ENCODE data around the gene ETS1.

DNA sequence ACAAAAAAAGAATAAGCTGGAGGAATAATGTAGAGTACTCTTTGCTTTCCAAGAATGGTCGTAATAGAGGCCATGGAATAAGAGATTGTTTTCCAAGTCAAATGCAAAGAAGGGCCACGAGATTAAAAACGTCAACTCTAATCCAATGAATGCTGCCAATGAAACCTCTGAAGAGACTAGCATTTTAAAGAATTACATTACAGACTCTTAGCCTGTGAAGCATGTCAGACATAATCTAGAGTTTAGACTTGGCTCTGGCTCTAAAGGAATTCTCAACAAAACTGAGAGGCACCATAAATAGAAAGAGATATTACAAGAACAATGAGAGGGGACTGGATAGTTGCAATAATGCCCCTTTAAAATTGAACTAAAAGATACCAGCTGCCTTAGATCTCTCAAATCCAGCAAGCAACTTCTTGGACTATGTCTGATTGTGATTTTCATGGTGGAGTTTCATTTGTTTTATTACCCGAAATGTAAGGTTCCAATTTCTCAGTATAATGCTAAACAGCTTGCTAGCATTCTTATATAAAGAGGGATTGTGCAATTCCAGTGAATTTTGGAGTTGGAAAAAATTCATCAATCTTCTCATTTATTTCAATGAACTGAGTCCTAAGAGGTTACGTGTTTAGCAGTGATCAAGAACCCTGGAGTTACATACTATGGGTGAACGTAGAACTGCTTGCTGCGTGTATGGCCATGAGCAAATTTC is 5.6 kb downstream of the ETS1 start:
- TF ChIP-seq, protein P1, sequence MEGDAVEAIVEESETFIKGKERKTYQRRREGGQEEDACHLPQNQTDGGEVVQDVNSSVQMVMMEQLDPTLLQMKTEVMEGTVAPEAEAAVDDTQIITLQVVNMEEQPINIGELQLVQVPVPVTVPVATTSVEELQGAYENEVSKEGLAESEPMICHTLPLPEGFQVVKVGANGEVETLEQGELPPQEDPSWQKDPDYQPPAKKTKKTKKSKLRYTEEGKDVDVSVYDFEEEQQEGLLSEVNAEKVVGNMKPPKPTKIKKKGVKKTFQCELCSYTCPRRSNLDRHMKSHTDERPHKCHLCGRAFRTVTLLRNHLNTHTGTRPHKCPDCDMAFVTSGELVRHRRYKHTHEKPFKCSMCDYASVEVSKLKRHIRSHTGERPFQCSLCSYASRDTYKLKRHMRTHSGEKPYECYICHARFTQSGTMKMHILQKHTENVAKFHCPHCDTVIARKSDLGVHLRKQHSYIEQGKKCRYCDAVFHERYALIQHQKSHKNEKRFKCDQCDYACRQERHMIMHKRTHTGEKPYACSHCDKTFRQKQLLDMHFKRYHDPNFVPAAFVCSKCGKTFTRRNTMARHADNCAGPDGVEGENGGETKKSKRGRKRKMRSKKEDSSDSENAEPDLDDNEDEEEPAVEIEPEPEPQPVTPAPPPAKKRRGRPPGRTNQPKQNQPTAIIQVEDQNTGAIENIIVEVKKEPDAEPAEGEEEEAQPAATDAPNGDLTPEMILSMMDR (IDR thresholded peaks at IDR 0.05): no peak
- TF ChIP-seq POLR2A (IDR thresholded peaks at IDR 0.05) (no peak), EP300 (IDR thresholded peaks at IDR 0.05) (no peak)
